Spleen (tissue), 11 donors: ENCODE measurements around the gene CFAP54. TPM values are rescaled to one million over a fixed set of nuclear protein-coding genes. Genes with fewer than 3 reads are reported as not detected.
"Not testable (repeated sequence)": the region's sequence is repeated elsewhere in the genome, so short reads cannot be mapped to it uniquely, and the experiment has no call there.

ENCODE experiments used
- DNase-seq: peaks from one replicate; pipeline ENCODE4 v3.0.0-alpha.2; 2020
- H3K27ac ChIP-seq, 8 donors: fragments of 200-600 bp; sonication (generic) in 7 of 8; 1 replicate in 4 of 8; 2 replicates in 4 of 8; pipeline versions ENCODE4 v1.5.0 to v1.8.0; 2016 to 2021; ENCODE audit warnings: inconsistent platforms in 4 of 8, mild to moderate bottlenecking in 4 of 8, moderate library complexity in 1 of 8
- H3K27me3 ChIP-seq, 7 donors: fragments of 200-600 bp; sonication (generic) in 6 of 7; replicated peaks in 1 of 7; 1 replicate in 4 of 7; 2 replicates in 3 of 7; pipeline versions ENCODE4 v1.5.0 to v1.8.0; 2016 to 2021; ENCODE audit warnings: inconsistent platforms in 3 of 7, mild to moderate bottlenecking in 1 of 7
- H3K36me3 ChIP-seq, 6 donors: fragments of 200-600 bp; sonication (generic) in 5 of 6; 1 replicate in 4 of 6; 2 replicates in 2 of 6; pipeline versions ENCODE4 v1.5.0 to v1.8.0; 2016 to 2021; ENCODE audit warnings: inconsistent platforms in 2 of 6
- H3K4me1 ChIP-seq, 6 donors: fragments of 200-600 bp; sonication (generic) in 5 of 6; 1 replicate in 3 of 6; 2 replicates in 3 of 6; pipeline versions ENCODE4 v1.5.0 to v1.8.0; 2016 to 2021; ENCODE audit warnings: inconsistent platforms in 3 of 6
- H3K4me3 ChIP-seq, 8 donors: fragments of 200-600 bp; sonication (generic) in 7 of 8; 1 replicate in 4 of 8; 2 replicates in 4 of 8; pipeline versions ENCODE4 v1.5.0 to v1.8.0; 2016 to 2021; ENCODE audit warnings: inconsistent platforms in 4 of 8, mild to moderate bottlenecking in 4 of 8, moderate library complexity in 2 of 8
- H3K9me3 ChIP-seq, 8 donors: fragments of 200-600 bp; sonication (generic) in 7 of 8; 1 replicate in 4 of 8; 2 replicates in 4 of 8; pipeline versions ENCODE4 v1.5.0 to v1.8.0; 2016 to 2021; ENCODE audit warnings: inconsistent platforms in 4 of 8
- POLR2A ChIP-seq, 3 donors: fragments of 450-650 bp; IDR thresholded peaks; one replicate each; pipeline ENCODE4 v1.5.1; 2017; ENCODE audit warnings: antibody characterized with exemption in 3 of 3, mild to moderate bottlenecking in 1 of 3
- POLR2AphosphoS5 ChIP-seq, 3 donors: sonication (generic); formaldehyde crosslinking; IDR thresholded peaks; one replicate each; pipeline ENCODE4 v1.5.1; 2017; ENCODE audit warnings: antibody characterized with exemption in 3 of 3
- WGBS, 5 donors: extraction: QIAGEN DNeasy Blood & Tissue Kit in 3 of 5; methylation state at CpG; one replicate each; pipeline versions ENCODE4 v1.1.5 to v1.1.7; 2013 to 2018; 5-methylcytosine and 5-hydroxymethylcytosine counted together
- intact Hi-C: fragments of 100-400 bp; cut with DNase I; formaldehyde crosslinking; loops from one replicate; pipeline ENCODE4 v1.15.0; 2023; ENCODE audit warnings: low total_unique reads
- polyA plus RNA-seq, 3 donors: library from polyadenylated mRNA; stranded (reverse); fragments of 200-250 nt; gene quantifications; one replicate each; pipeline ENCODE4 v1.2.1, GENCODE V29; 2013
- total RNA-seq, 7 donors: library from RNA; depleted of rRNA in 3 of 7; stranded (reverse); fragments of >200 nt in 3 of 7; fragmentation: NEBNext Ultra II Directional in 4 of 7; extraction: Animal tissue kit (Norgen Biotek cat#: 25700) in 4 of 7; gene quantifications; one replicate each; pipeline versions ENCODE4 v1.1.0 to v1.2.1, GENCODE V29; 2016 to 2021
- TF ChIP-seq, protein P1 (sequence below), 11 experiments: fragments of 200-600 bp in 7 of 11; fragments of 450-650 bp in 4 of 11; sonication (generic) in 4 of 11; IDR thresholded peaks in 8 of 11; conservative IDR thresholded peaks in 3 of 11; 1 replicate in 7 of 11; 2 replicates in 4 of 11; pipeline versions ENCODE4 v1.4.0 to v1.8.0; 2016 to 2021; ENCODE audit warnings: antibody characterized with exemption in 11 of 11, inconsistent platforms in 4 of 11, mild to moderate bottlenecking in 1 of 11
- donor health status: healthy with polysubstance abuse.
- donor health status: DM: no; HTN: no; CAD: no; lungs with moderate emphysema.
- donor health status: DM: no; HTN: no; CAD: no.
- donor health status: Bipolar disorder and iron deficiency.
- donor health status: healthy.
- donor health status: DM: no; HTN: no; CAD: no.
- donor health status: DM: yes; HTN: yes; CAD: no.

Gene CFAP54
- total and polyA plus RNA-seq, 10 donors, result 0.09 to 3.6 (median 2.1) TPM

DNA sequence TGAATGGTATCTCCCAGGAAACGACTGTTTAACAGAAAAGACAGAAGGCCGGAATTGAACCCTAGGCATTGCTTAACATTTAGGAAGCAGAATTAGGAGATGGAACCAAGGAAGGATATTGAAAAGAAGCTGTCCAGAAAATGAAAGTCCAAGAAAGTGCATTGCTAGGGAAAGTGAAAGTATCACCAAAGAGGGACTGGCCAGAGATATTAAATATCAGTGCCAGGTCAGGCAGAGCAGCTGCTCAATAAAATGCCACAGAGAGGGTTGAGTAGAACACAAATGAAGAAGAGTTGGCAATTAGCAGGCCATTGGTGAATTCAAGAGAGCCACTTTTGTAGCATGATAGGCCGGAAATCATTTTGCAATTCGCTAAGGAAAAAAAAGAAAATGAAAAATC lies 101.6 kb downstream of the CFAP54 start:
- Histone ChIP-seq H3K4me1 (no peaks in the 10 kb centered on the region), H3K9me3 (no peaks in the 10 kb centered on the region), H3K4me3 (no peak overlapping the region), H3K27ac (no peak overlapping the region), H3K27me3 (no peaks in the 10 kb centered on the region), H3K36me3 (no peaks in the 10 kb centered on the region)
- 60 to 73% (median 70%) methylated on average over 4 of the region's 4 CpGs for WGBS, 5 donors
- TF ChIP-seq, protein P1, sequence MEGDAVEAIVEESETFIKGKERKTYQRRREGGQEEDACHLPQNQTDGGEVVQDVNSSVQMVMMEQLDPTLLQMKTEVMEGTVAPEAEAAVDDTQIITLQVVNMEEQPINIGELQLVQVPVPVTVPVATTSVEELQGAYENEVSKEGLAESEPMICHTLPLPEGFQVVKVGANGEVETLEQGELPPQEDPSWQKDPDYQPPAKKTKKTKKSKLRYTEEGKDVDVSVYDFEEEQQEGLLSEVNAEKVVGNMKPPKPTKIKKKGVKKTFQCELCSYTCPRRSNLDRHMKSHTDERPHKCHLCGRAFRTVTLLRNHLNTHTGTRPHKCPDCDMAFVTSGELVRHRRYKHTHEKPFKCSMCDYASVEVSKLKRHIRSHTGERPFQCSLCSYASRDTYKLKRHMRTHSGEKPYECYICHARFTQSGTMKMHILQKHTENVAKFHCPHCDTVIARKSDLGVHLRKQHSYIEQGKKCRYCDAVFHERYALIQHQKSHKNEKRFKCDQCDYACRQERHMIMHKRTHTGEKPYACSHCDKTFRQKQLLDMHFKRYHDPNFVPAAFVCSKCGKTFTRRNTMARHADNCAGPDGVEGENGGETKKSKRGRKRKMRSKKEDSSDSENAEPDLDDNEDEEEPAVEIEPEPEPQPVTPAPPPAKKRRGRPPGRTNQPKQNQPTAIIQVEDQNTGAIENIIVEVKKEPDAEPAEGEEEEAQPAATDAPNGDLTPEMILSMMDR (IDR thresholded peaks at IDR 0.05 in 8 of 11, conservative IDR thresholded peaks at IDR 0.05 in 3 of 11), result no peak
- TF ChIP-seq POLR2A (IDR thresholded peaks at IDR 0.05), result no peak
- no peak for TF ChIP-seq POLR2AphosphoS5 (IDR thresholded peaks at IDR 0.05)
- DNase-seq, result no peak
- intact Hi-C loops, result no loop called here

DNA sequence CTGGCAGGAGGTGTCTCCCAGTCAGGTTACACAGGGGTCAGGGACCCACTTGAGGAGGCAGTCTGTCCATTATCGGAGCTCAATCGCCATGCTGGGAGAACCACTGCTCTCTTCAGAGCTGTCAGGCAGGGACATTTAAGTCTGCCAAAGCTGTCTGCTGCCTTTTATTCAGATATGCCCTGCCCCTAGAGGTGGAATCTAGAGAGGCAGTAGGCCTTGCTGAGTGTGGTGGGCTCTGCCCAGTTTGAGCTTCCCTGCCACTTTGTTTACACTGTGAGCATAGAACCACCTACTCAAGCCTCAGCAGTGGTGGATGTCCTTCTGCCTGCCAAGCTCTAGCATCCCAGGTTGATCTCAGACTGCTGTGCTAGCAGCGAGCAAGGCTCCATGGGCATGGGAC lies 115.0 kb downstream of the CFAP54 start:
- H3K27ac ChIP-seq, intact Hi-C loops, DNase-seq, H3K4me1 ChIP-seq, H3K36me3 ChIP-seq, H3K27me3 ChIP-seq, H3K4me3 ChIP-seq, H3K9me3 ChIP-seq: not testable (repeated sequence)
- 91 to 100% (median 94%) methylated on average over 3 of the region's 3 CpGs for WGBS, 5 donors

DNA sequence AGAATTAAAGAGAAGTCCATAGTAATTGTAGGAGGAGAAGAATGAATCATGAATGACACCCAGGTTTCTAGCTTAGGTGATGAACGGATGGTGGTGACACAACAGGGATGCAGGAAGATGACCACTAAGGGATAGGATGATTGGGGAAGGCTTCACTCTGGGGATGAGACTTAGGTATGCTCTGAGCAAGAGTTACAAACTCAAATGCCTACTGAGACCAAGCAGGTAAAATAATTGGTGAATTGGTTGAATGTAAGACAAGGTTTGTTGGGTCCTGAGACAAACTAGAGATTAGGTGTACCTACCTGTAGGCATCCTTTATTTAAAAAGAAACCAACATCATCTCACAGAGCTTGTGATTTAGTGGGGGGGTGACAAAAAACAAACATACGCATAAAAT lies 116.3 kb downstream of the CFAP54 start:
- Histone ChIP-seq H3K27ac (no peak overlapping the region), H3K4me1 (no peaks in the 10 kb centered on the region), H3K36me3 (no peaks in the 10 kb centered on the region), H3K4me3 (no peak overlapping the region), H3K27me3 (peaks cover 0 to 7% (median 0%) of the 10 kb centered on the region in 7 donors), H3K9me3 (peaks cover 0 to 7% (median 4%) of the 10 kb centered on the region in 8 donors)
- no peak for DNase-seq
- TF ChIP-seq, protein P1 (IDR thresholded peaks at IDR 0.05 in 8 of 11, conservative IDR thresholded peaks at IDR 0.05 in 3 of 11), result no peak
- TF ChIP-seq POLR2AphosphoS5 (IDR thresholded peaks at IDR 0.05) (no peak), POLR2A (IDR thresholded peaks at IDR 0.05) (no peak)
- intact Hi-C loops, result no loop called here
- 85 to 96% (median 90%) methylated on average over 2 of the region's 2 CpGs for WGBS, 5 donors

DNA sequence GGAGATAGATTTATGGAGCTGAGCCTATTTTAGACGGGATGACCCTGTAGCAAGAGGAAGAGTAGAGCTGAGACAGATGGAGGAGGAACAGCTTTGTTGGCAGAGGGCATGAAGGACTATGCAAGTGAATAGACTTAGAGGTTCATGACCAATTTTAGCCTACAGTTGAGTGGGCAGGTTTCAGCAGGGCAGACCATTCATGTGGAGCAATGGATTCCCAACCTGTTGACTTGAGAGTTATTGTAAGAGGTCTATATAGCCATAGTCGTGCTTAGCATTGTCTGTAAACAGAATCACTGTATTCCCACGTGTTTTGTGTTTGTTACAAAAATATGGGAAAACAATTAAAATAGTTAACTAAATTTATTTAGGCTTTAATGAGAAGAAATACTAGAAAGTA lies 116.8 kb downstream of the CFAP54 start:
- Histone ChIP-seq H3K4me3 (no peak overlapping the region), H3K36me3 (no peaks in the 10 kb centered on the region), H3K27ac (no peak overlapping the region), H3K27me3 (peaks cover 0 to 7% (median 0%) of the 10 kb centered on the region in 7 donors), H3K4me1 (no peaks in the 10 kb centered on the region), H3K9me3 (peaks cover 0 to 10% (median 4%) of the 10 kb centered on the region in 8 donors)
- intact Hi-C loops, result no loop called here
- TF ChIP-seq POLR2A (IDR thresholded peaks at IDR 0.05), result no peak
- TF ChIP-seq, protein P1 (IDR thresholded peaks at IDR 0.05 in 8 of 11, conservative IDR thresholded peaks at IDR 0.05 in 3 of 11), result no peak
- TF ChIP-seq POLR2AphosphoS5 (IDR thresholded peaks at IDR 0.05), result no peak
- 59 to 78% (median 72%) methylated on average over 3 of the region's 3 CpGs for WGBS, 5 donors
- DNase-seq, result no peak

DNA sequence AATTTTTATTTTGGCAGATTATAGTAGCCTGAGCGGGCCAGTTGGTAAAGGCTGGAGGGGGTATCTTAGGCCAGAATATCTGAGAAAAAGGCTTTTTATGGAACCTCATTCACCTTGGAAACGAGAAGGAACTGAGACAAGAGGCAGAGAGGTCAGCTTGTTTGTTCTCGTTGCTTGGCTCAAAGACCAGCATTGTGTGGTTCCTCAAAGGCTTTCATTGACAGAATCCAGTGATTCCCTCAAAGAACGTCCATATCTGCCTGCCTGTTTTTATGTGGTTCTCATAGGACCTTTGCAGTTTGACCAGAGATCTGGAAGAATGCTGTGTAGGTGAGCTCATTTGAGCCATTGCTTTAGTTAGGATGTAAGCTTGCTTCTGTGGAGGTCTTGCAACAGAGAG lies 117.3 kb downstream of the CFAP54 start:
- WGBS, 5 donors, result 74 to 83% (median 79%) methylated on average over 4 of the region's 4 CpGs
- Histone ChIP-seq H3K36me3 (no peaks in the 10 kb centered on the region), H3K4me3 (no peak overlapping the region), H3K27me3 (peaks cover 0 to 7% (median 0%) of the 10 kb centered on the region in 7 donors), H3K27ac (no peak overlapping the region), H3K4me1 (no peaks in the 10 kb centered on the region), H3K9me3 (peaks cover 0 to 14% (median 4%) of the 10 kb centered on the region in 8 donors)
- TF ChIP-seq POLR2A (IDR thresholded peaks at IDR 0.05) (no peak), POLR2AphosphoS5 (IDR thresholded peaks at IDR 0.05) (no peak)
- TF ChIP-seq, protein P1 (IDR thresholded peaks at IDR 0.05 in 8 of 11, conservative IDR thresholded peaks at IDR 0.05 in 3 of 11), result no peak
- intact Hi-C loops, result no loop called here
- no peak for DNase-seq
